GM18505 (cell line): ENCODE measurements around the gene CASP9.
"Not testable (repeated sequence)": the region's sequence is repeated elsewhere in the genome, so short reads cannot be mapped to it uniquely, and the experiment has no call there.

Experiments
- ATAC-seq: cut with Tn5 transposase; IDR thresholded peaks from one replicate; pipeline ENCODE4 v1.9.1; 2021; ENCODE audit not compliant: unreplicated experiment
- POLR2A ChIP-seq: IDR thresholded peaks from 4 replicates; pipeline ENCODE4 v1.6.1; 2011; ENCODE audit warnings: borderline replicate concordance; ENCODE audit not compliant: insufficient read depth, insufficient read length; ENCODE audit errors: extremely low read depth

Gene CASP9

GRCh38 chr1:15460708-15461095 is 63.3 kb downstream of the CASP9 start:
- TF ChIP-seq POLR2A = no peak
- no peak for ATAC-seq

GRCh38 chr1:15459771-15460707 is 64.0 kb downstream of the CASP9 start:
- ATAC-seq = no peak
- no peak for TF ChIP-seq POLR2A

GRCh38 chr1:15458388-15458787 is 65.6 kb downstream of the CASP9 start:
- not testable (repeated sequence) for ATAC-seq

- TF ChIP-seq POLR2A = no peak
- ATAC-seq = no peak
Measured at GRCh38 chr1:15457585-15457984, 66.4 kb downstream of the CASP9 start.

GRCh38 chr1:15456313-15456954 is 67.6 kb downstream of the CASP9 start, which contains the start of gene CELA2A:
Gene CELA2A, plus strand, starts transcription at chr1:15456732. Its CDS starts 22 bp downstream, at chr1:15456754.
- no peak for ATAC-seq
- TF ChIP-seq POLR2A = no peak

- ATAC-seq = no peak
- TF ChIP-seq POLR2A = no peak
Measured at GRCh38 chr1:15455522-15455921, 68.5 kb downstream of the CASP9 start.

- no peak for ATAC-seq
- TF ChIP-seq POLR2A = no peak
Measured at GRCh38 chr1:15454256-15454655, 69.8 kb downstream of the CASP9 start.

GRCh38 chr1:15453734-15454133 is 70.3 kb downstream of the CASP9 start:
- no peak for ATAC-seq

GRCh38 chr1:15452866-15453571 is 71.0 kb downstream of the CASP9 start:
- TF ChIP-seq POLR2A = no peak
- no peak for ATAC-seq

More at GRCh38 chr1:15453734-15454133, 70.3 kb downstream of the CASP9 start:
- TF ChIP-seq POLR2A = no peak

- no peak for TF ChIP-seq POLR2A
- ATAC-seq = no peak
Measured at GRCh38 chr1:15452216-15452615, 71.8 kb downstream of the CASP9 start.

- TF ChIP-seq POLR2A = no peak
- ATAC-seq = no peak
Measured at GRCh38 chr1:15451014-15451722, 72.8 kb downstream of the CASP9 start.

GRCh38 chr1:15449567-15449966 is 74.4 kb downstream of the CASP9 start:
- TF ChIP-seq POLR2A = no peak
- no peak for ATAC-seq
